Dermis blood vessel endothelial cell (primary cell): ENCODE results near the gene PLEKHN1. TPM values are rescaled to one million over a fixed set of nuclear protein-coding genes. Genes with fewer than 3 reads are reported as not detected.

Experiments
- DNase-seq: peaks from one replicate; pipeline ENCODE4 v3.0.0; 2010
- total RNA-seq: library from RNA; depleted of rRNA; stranded (reverse); fragments of >200 nt; gene quantifications from 2 replicates; pipeline ENCODE4 v1.2.3, GENCODE V29; 2014

The PLEKHN1 gene
- total RNA-seq = 0.17 and 0.37 TPM in 2 replicates

- DNase-seq = peak; percentile 57
These were observed at the start of gene PLEKHN1 for GRCh38 chr1:966135-966703. PLEKHN1 (plus strand) TSS chr1:966482; CDS start chr1:966532, 50 bp downstream.

DNA sequence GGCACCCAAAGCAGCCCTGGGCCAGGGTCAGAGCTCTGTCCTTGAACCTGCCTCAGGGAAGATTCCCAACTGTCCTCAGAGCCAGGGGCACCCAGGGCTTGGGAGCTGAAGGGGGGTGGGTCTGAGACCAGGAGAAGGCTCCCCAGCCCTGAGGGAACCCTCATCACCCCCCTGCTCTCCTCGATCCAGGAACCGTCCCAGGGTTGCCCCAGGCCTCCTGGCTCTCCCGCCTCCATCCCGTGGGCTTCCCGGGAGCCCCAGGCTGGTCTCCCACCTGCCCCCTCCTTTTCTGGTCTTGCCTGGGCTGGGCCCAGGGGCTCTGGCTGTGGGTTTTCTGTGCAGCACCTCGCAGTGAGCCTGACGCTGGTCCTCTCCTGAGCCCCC, 49.2 kb upstream of the PLEKHN1 start:
- no peak for DNase-seq

GRCh38 chr1:917466-918091, 48.7 kb upstream of the PLEKHN1 start:
- DNase-seq = no peak

GRCh38 chr1:918353-918752, 47.9 kb upstream of the PLEKHN1 start:
- no peak for DNase-seq

GRCh38 chr1:918843-919242, 47.4 kb upstream of the PLEKHN1 start:
- no peak for DNase-seq

DNA sequence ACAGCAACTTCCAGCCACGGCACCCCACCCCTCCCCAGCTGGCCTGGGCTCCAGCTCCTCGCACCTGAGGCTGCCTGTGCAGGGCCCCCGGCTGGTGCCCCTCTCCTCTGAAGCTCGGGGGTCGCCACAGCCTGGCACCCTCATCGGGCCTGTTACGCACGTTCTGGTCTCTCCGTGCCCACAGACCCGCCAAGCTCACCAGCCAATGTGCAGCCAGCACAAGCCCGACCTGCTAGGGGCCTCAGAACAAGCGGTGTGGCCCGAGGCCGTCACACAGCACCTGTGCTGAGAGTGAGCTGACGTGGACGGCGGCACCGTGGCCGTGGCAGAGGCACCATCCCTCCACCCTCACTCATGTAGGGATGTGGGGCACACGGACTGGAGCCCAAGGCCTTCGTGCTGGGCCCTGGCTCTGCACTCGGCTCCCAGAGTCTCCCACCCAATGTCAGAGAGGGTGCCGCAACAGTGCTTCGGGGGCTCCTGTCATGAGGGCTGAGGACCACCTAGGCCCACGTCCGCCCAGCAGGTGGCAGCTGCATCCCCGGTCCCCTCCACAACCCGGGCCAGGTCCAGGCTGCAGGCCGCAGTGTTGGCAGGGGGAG, 46.9 kb upstream of the PLEKHN1 start:
- DNase-seq = no peak

- no peak for DNase-seq
These were observed 46.3 kb upstream of the PLEKHN1 start for GRCh38 chr1:920010-920409.

DNA sequence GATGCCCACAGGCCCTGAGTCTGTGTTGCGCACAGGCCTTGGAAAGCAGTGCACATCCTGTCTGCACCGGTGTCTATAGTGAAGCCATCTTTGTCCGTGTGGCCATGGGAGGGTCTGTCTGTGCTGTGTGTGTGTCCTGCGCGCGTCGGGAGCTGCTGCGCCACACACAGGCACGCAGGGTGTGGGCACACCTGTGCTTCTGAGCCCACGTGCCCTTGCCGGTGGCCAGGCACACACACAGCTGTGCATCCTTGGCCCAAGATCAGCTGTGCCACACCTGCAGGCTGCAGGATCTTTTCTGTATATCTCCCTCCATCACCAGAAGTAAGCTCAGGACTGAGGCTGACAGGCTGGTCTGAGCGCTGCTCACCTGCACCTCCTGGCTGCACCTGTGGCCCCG, 45.8 kb upstream of the PLEKHN1 start:
- no peak for DNase-seq

DNA sequence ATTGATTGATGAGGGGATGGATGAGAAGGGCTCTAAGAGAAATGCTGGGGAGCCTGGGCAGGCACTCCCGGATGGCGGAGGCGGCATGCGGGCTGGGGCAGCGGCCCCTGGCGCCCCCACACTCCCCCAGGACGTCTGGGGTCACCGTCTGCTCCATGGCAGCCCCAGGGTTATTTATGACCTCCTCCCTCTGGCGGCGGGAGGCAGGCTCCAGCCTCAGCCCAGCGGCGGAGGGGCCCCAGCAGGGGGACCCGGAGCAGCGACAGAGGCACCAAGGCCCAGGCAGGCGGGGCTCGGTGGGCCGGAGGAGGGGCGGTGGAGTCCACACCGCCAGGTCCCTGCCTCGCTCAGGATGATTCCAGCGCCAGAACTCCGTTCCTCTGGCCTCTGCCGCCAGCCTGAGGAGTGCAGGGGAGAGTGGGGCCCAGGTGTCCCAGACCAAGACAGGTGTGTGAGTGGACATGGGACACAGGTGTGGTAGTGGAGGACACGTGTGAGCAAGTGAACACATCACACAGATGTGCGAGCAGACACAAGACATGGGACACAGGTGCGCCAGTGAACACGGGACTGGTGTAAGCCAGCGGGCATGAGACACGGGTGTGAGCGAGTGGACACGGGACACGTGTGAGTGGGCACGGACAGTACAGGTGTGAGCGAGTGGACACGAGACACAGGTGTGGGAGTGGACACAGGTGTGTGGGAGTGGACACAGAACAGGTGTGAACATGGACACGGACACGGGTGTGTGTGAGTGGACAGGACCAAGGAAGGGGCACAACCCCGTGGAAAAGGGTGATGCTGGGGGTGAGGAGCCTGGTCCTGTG, 45.1 kb upstream of the PLEKHN1 start:
- peak; percentile 76 for DNase-seq

GRCh38 chr1:923131-923990, 42.9 kb upstream of the PLEKHN1 start, which contains the start of gene SAMD11:
SAMD11 (plus strand) TSS chr1:923923; CDS start chr1:924432, 509 bp downstream.
- peak; percentile 82 for DNase-seq

GRCh38 chr1:923991-924655, 42.2 kb upstream of the PLEKHN1 start:
- DNase-seq = no peak

DNA sequence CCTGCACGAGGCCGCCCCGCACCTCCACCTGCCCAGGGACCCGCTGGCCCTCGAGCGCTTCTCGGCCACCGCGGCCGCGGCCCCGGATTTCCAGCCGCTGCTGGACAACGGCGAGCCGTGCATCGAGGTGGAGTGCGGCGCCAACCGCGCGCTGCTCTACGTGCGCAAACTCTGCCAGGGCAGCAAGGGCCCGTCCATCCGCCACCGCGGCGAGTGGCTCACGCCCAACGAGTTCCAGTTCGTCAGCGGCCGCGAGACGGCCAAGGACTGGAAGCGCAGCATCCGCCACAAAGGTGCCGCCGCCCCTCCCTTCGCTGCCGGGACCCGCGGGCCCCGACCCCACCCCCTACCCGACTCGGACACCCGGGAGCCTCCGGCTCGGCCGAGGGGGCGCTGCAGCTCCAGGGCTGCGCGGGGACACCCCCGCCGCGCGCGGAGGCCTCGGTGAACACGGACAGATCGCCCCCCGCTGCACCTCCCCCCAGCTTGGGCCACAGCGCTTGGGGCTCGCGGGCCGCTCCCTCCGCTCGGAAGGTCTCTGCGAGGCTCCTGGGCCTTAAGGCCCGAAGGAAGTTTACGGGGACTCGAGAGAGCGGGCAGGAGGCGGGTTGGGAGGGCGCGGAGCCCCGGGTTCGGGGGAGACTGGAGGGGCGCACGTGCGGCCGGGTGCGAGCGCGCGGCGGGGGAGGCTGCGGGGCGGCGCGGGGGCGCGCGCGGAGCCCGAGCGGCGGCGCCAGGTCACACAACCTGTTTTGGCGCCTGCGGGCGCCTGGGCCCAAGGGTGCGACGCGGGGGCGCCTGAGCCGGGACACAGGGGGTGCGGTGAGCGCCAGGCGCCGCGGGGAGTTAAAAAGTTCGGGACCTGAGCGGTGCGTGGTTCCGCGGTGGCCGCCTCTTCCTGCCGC, 41.4 kb upstream of the PLEKHN1 start:
- DNase-seq = peak; percentile 37

GRCh38 chr1:925561-926421, 40.5 kb upstream of the PLEKHN1 start:
- DNase-seq = no peak

GRCh38 chr1:927234-927633, 39.0 kb upstream of the PLEKHN1 start:
- no peak for DNase-seq

DNA sequence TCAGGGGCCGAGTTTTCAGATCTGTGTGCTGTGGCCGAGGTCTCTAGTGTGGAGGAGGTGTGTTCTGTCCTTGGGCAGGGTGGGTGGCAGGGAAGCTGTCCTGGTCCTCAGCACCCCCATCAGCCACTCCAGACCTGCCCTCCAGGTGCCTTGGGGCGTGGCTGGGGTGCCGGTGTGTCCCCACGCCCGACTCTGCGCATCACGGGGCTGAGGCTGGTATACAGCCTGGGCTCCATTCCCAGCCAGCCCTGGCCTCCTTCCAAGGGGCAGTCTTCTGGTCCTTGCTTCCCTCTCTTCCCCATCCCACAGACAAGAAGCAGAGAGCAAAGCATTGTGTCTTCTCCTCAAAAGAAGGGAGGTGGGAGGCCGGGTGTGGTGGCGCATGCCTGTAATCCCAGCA, 38.5 kb upstream of the PLEKHN1 start:
- no peak for DNase-seq

GRCh38 chr1:928825-929661, 37.2 kb upstream of the PLEKHN1 start:
- no peak for DNase-seq

GRCh38 chr1:929712-930632, 36.3 kb upstream of the PLEKHN1 start:
- no peak for DNase-seq
